GM19035 (cell line): ENCODE results near the gene SERTAD3.
A peak's percentile ranks its signal among the peaks of the same experiment; 100 is the strongest.
"Not testable (repeated sequence)": the region's sequence is repeated elsewhere in the genome, so short reads cannot be mapped to it uniquely, and the experiment has no call there.

Experiments used
- ATAC-seq: cut with Tn5 transposase; IDR thresholded peaks from one replicate; pipeline ENCODE4 v1.9.1; 2021; ENCODE audit not compliant: unreplicated experiment

SERTAD3 gene

GRCh38 chr19:40411125-40411842 is 32.9 kb downstream of the SERTAD3 start:
- ATAC-seq, result no peak

- ATAC-seq, result no peak
Observed at GRCh38 chr19:40410030-40410389, 34.1 kb downstream of the SERTAD3 start.

DNA sequence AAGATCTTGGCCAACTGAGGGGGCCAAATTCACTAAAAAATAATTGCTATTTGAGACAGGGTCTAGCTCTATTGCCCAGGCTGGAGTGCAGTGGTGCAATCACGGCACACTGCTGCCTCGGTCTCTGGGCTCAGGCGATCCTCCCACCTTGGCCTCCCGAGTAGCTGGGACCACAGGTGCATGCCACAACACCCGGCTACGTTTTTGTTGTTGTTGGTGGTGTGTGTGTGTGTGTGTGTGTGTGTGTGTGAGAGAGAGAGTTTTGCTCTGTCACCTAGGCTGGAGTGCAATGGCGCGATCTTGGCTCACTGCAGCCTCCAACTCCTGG is 35.6 kb downstream of the SERTAD3 start:
- ATAC-seq, result not testable (repeated sequence)

DNA sequence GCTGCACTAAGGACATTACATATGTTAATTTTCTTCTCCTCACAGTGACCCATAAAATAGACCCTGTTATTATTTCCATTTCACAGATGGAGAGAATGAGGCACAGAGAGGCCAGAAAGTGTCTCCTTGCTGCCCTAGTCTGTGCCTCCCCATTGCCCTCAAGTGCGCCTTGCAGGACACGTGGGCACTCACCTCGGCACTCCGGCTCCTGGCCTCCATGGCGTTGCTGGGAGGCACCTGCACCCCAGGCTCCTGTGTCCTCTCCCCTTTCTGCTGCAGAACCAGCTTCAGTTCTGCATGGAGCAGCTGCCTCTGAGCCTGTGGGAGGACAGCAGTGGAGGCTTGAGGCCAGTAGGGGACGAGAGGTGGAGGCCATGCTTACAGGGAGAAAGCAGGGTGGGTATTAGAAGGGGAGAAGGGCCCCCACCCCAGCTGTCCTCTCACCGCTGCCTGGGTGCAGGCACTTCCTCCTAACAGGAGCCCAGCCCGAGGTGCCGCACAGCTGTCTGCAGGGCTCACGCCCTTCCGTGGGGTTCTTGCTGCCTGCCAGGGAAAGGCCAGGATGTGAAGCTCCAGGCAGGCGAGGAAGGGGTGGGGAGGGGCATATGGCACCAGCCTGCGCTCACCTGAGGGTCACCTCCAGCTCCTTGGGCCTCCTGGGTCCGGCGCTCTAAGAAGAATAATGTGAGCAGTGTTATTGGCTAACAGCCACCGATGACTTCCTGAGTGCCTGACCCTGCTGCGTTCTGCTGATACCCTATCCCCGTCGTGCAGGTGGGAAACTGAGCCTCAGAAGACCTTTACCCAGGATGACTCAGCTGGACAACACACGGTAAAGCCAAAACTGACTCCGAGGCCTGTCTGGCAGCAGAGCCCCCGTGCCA is 36.2 kb downstream of the SERTAD3 start:
- no peak for ATAC-seq

- ATAC-seq, result peak; percentile 67
Observed at GRCh38 chr19:40403262-40403984, 40.7 kb downstream of the SERTAD3 start.

- no peak for ATAC-seq
Observed at GRCh38 chr19:40400559-40400958, 43.6 kb downstream of the SERTAD3 start.

DNA sequence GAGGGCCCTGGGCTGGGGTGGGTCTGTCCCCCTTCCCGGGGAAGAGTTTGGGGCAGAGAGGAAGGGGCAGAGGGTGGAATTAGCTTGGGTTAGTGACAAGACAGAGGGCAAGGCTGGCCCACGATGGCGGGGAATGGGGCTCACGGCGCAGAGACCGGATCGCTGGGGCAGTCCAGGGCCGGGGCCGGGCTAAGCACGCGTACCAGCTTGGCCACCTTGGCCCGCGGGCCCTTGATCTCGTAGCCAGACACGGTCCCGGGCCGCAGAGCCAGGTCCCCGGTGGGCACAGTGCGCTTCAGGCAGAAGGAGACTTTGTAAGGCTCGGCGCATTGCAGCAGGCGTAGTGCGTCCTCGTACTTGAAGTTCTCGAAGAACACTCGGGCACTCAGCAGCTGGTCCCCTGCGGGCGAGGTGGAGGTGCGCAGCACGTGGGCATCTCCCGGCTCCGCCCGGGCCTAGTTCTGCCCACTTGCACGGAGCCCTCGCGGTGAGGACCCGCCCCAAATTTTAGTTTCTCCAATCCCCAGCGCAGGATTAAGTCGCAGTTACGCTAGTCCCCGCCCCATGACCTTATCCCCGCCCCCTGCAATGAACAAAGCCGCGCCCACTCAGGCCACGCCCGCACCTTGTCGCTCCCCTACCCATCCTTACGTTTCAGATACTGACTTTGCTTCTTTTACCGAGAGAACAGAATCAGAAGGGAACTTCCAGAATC is 45.6 kb downstream of the SERTAD3 start:
- no peak for ATAC-seq

- no peak for ATAC-seq
Observed at GRCh38 chr19:40397568-40397906, 46.6 kb downstream of the SERTAD3 start.

- no peak for ATAC-seq
Observed at GRCh38 chr19:40396886-40397567, 47.1 kb downstream of the SERTAD3 start.

DNA sequence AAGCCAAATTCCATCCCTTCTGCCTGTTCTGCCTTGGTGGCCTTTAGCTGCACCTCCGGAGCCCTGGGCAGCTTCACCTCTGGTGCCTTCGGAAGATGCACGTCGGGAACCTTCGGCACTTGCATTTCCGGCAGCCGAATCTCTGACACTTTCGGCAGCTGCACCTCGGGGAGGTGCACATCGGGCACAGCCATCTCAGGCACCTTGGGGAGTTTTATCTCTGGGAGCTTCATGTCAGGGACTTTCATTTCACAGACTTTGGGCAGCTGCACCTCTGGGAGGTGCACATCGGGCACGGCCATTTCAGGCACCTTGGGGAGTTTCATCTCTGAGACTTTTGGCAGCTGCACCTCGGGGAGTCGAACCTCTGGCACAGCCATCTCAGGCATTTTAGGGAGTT is 48.2 kb downstream of the SERTAD3 start:
- no peak for ATAC-seq

DNA sequence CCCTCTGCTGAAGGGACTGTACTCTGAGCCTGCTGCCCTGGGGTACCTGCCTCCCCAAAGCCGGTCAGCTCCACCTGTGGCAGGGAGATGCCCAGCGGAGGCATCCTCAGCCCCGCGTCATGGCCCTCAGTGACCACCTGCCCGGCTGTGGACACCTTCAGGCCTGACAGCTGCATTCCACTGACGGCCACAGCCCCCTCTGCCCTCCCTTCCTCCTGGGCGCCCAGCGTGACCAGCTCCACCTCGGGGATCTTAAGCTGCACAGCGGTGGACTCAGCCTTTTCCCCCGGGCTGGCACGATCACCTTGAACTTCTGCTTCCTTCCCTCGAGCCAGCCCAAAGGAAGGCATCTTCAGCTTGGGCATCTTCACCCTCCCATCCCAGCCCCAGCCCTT is 49.3 kb downstream of the SERTAD3 start:
- no peak for ATAC-seq

GRCh38 chr19:40393894-40394815 is 50.0 kb downstream of the SERTAD3 start:
- ATAC-seq, result no peak

GRCh38 chr19:40392894-40393517 is 51.1 kb downstream of the SERTAD3 start:
- ATAC-seq, result no peak

DNA sequence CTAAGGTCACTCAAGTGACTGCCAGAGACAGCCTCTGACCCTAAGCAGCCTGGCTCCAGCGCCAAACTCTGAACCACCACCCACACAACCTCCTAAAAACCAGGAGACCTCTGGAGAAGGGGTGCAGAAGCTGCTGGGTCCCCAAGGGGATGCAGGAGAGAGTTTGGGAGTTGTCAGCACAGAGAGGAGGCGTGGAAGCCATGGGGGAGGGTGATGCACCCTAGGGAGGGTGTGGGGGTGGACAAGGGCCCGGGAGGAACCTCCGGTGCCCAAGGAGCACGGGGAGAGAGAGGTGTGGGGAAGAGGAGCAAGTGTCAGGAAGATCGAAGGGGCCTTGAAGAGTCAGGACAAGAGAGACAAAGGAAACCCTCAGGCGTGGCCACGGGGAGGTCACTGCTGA is 52.0 kb downstream of the SERTAD3 start:
- ATAC-seq, result no peak
